ENCODE measurements around the gene TMEM132D.

DNA sequence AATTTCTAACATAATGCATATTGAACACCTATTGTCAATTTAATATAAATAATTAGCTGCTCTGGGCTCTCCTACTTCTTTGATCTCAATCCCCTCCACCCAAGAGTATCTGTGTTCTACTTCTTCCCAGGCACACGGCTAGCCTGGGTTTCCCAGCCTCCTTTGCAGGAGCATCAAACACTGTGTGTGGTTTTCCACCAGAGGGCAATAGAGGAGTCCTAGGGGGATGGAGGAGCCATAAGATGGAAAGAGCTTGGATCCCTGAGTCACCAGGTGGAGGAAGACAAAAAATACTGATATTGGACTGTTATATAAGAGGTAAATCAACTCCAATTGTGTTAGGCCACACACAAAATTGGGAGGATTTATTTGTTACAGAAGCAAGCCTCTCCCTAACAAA lies 716.9 kb downstream of the TMEM132D start:
- TF ChIP-seq, protein P1, sequence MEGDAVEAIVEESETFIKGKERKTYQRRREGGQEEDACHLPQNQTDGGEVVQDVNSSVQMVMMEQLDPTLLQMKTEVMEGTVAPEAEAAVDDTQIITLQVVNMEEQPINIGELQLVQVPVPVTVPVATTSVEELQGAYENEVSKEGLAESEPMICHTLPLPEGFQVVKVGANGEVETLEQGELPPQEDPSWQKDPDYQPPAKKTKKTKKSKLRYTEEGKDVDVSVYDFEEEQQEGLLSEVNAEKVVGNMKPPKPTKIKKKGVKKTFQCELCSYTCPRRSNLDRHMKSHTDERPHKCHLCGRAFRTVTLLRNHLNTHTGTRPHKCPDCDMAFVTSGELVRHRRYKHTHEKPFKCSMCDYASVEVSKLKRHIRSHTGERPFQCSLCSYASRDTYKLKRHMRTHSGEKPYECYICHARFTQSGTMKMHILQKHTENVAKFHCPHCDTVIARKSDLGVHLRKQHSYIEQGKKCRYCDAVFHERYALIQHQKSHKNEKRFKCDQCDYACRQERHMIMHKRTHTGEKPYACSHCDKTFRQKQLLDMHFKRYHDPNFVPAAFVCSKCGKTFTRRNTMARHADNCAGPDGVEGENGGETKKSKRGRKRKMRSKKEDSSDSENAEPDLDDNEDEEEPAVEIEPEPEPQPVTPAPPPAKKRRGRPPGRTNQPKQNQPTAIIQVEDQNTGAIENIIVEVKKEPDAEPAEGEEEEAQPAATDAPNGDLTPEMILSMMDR (IDR thresholded peaks at IDR 0.05; ENCODE audit: low read depth, low read length), result peak; percentile 47
- no peak for TF ChIP-seq MYC (IDR thresholded peaks at IDR 0.05; ENCODE audit: low read depth, low read length)
- TF ChIP-seq, protein P2, sequence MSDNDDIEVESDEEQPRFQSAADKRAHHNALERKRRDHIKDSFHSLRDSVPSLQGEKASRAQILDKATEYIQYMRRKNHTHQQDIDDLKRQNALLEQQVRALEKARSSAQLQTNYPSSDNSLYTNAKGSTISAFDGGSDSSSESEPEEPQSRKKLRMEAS (IDR thresholded peaks at IDR 0.05; ENCODE audit: low read depth, low read length), result no peak
